GM12891 (cell line): Measurements from ENCODE around the gene UBQLN4.

Source experiments
- DNase-seq: peaks from one replicate; pipeline ENCODE4 v3.0.0; 2011; ENCODE audit warnings: low spot score; ENCODE audit not compliant: insufficient read length
- FAIRE-seq: peaks from 2 replicates; lab custom pipeline; 2011; peaks lifted over from hg19 to GRCh38; lab: Jason Lieb, UNC
- PAX5 ChIP-seq: IDR thresholded peaks from 2 replicates; pipeline ENCODE4 v1.6.1; 2011; ENCODE audit warnings: low read length, moderate library complexity, mild to moderate bottlenecking; ENCODE audit not compliant: insufficient read depth, severe bottlenecking
- POLR2A ChIP-seq: IDR thresholded peaks from 2 replicates; pipeline ENCODE4 v1.6.1; 2011; ENCODE audit warnings: low read depth, low read length, control low read depth
- POLR2AphosphoS5 ChIP-seq: IDR thresholded peaks from 2 replicates; pipeline ENCODE4 v1.6.1; 2011; ENCODE audit warnings: low read depth, low read length, control low read depth
- POU2F2 ChIP-seq: IDR thresholded peaks from 2 replicates; pipeline ENCODE4 v1.6.1; 2011; ENCODE audit warnings: low read depth, mild to moderate bottlenecking, control low read depth, low read length, moderate library complexity
- SPI1 ChIP-seq: IDR thresholded peaks from 2 replicates; pipeline ENCODE4 v1.6.1; 2011; ENCODE audit warnings: low read depth, low read length, control low read depth
- TAF1 ChIP-seq: IDR thresholded peaks from 2 replicates; pipeline ENCODE4 v1.6.1; 2011; ENCODE audit warnings: low read depth, low read length, control low read depth

Gene UBQLN4

DNA sequence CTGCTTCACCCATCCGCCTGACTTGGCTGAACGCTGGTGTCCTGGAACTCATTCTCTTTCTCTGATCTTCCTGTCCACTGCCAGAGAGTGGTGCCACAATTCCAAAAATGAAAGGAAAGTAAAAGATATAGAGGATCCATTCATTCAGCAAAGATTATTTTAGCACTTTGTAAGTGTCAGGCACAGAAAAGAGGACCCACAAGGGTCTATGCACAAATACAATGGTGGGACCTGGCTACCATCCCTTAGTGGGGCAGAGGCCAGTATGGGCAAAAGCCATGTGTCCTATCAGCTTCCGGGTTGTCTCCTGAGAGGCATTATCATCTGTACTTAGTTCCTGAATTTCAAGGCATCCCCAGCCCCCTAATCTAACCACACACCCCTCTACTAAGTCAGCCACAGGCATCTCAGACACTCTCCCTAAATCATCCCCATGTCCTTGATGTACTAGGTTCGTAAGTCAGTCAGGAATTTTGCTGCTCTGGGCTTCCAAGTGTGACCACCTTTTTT is 51.9 kb downstream of the UBQLN4 start:
- DNase-seq (no peak), FAIRE-seq (no peak)
- TF ChIP-seq POLR2A (no peak), SPI1 (no peak), POLR2AphosphoS5 (no peak), PAX5 (no peak), TAF1 (no peak), POU2F2 (no peak)

DNA sequence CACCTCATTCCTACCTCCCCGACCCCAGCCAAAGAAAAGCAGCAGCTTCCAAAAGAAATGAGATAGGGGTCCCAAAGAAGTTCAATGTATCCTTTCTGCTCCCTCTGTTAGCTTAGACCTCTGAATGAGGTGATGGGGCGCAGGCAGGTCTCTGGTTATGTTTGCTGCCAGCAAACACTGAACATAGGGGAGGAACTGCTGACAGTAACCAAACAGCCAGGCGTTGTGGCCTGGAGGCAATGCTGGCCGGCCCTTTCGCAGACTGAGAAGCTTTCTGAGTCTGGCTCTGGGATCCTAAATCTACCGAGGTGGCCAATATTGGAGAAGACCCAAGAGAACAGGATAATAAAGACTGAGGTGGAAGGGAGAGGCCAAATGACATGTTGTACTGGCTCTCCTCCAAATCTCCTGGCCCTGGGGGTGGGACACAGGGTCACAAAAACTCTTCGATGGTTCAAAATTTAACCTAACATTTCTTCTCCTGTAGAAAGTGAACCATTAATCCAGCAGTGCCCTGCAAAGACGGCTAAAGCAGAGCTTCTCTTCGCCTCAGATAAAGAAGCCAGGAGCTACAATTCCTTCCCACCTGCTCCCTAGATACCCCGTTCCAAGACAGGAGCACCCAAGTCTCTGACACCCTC is 52.5 kb downstream of the UBQLN4 start:
- TF ChIP-seq POLR2AphosphoS5 (no peak), SPI1 (no peak), PAX5 (no peak), TAF1 (no peak), POU2F2 (no peak), POLR2A (no peak)
- FAIRE-seq, result no peak
- no peak for DNase-seq

DNA sequence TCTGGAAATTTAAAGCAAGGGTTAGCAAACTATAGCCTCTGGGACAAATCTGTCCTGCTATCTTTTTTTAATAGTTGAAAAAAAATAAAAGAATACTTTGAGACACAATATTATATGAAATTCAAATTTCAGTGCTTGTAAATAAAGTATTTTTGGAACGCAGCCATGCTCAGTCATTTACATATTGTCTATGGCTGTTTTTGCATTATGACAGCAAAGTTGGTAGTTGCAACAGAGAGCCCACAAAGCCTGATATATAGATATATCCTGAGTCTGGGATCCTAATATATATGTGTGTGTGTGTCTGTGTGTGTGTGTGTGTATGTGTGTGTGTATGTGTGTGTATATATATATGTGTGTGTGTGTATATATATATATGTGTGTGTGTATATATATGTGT is 53.6 kb downstream of the UBQLN4 start:
- DNase-seq, result no peak
- FAIRE-seq, result no peak
- no peak for TF ChIP-seq POU2F2
- TF ChIP-seq PAX5, result no peak
- no peak for TF ChIP-seq SPI1

DNA sequence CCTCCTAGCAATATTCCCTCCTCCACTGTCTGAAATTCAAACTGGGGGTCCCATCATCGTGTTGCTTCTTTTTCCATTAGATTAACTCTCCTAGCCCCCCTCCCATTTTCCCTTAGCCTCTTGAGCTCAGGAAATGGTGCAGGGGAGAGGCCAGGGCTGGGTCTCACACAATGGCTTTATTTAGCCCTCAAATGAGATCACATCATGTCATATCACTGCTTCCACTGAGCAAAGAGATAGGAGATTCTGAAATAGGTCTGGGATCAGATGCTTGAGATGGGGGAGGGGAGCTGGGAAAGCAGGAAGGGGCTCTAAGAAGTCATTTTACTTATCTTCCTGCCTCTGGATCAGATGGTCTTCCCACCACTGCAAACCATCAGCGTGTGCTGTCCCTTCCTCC is 57.4 kb downstream of the UBQLN4 start:
- FAIRE-seq, result no peak

DNA sequence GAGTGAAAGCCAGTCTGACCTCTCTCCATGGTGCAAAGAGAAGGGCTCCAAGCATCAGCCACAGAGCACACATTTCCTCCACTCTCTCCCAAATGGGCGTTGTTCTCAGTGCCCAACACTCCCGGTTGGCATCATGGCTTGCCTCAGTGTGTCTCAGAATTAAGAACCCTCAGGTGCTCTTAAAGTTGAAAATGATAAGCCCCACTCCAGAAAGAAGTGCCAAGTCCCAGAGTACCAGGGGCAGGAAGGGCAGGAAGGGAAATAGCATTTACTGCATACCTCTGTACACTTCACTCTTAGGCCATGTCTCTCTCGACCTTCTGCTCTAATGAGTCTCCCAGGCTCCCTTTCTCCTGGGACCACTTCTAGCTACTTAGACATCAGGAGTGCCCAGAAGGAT is 60.0 kb downstream of the UBQLN4 start:
- TF ChIP-seq SPI1 (no peak), POLR2AphosphoS5 (no peak), POLR2A (no peak), TAF1 (no peak), PAX5 (no peak), POU2F2 (no peak)
- FAIRE-seq (no peak), DNase-seq (no peak)

More for the DNA sequence above, 57.4 kb downstream of the UBQLN4 start:
- no peak for DNase-seq
- TF ChIP-seq POLR2AphosphoS5 (no peak), TAF1 (no peak), SPI1 (no peak)

DNA sequence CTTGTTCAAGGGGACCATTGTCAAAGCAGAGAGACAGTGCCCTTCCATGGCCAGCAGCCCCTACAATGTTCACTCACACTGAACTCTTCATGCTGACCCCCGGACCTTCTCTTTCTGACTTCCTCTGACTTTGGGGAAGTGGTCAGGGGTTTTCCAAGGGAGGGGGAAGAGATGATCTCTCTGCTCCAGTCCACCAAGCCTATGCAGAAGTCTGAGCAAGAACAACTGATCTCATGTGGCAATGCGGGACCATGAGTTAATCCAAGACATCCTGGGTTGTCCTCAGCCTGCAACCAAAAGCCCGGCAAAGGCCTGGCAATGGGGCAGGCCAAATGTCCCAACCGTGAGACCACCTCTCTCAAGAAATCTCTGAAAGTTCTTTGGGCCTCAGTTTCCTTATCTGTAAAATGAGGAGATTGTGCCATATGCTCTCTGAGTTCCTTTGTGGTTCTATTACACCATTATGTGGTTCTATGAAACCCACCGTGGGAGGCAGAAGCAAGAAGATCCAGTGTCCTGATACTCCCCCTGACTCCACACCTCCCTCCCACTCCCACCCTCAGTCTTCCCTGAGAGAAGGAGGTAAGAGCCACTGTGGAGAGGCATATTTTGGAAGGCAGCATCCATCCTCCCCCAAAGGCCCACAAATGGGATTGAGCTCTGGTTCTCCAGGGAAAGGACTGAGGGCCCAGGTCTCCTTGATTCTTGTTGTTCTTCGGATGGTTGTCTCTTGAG is 63.4 kb downstream of the UBQLN4 start:
- no peak for DNase-seq
- peak; percentile 87 for TF ChIP-seq SPI1
- TF ChIP-seq POLR2AphosphoS5, result no peak
- no peak for FAIRE-seq

DNA sequence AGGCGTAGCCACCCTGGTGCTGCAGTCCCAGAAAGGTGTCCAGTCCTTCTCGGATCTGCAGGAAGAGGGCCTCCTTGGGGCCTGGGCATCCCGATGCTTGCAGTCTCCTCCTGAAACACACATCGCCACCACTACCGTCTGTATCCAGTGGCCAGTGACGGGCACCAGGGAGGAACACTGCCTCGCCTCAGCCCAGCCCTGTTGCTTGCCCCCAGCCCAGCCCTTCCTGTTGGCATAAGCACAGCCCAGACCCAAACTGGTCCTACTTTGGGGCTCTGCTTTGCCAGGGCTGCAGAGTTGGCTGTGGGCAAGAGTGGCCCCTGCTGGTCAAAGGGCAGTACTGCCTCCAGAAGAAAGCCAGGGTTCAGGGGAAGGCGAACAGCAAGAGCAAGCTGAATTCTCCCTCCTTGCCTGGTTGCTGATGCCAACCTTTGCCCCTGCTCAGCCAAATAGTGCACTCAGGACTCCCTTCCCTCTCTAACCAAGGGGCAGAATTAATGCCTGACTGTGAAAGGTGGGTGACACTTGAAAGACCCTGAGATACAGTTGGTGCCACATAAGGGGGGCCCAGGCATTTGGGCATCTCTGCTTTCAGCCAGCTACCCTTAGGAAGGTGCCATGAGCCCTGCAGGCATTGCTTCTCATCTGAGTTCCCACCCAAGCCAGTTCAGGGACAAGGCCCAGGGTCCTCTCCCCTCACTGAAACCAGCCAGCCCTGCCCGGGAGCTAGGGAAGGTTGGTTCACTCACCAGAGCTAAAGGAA is 64.2 kb downstream of the UBQLN4 start:
- peak; percentile 94 for FAIRE-seq
- peak; percentile 68 for DNase-seq
- no peak for TF ChIP-seq POU2F2
- no peak for TF ChIP-seq PAX5
- TF ChIP-seq SPI1, result no peak
- no peak for TF ChIP-seq TAF1
- TF ChIP-seq POLR2AphosphoS5, result no peak
- no peak for TF ChIP-seq POLR2A
